ENCODE measurements around the gene SMAD3. TPM values are rescaled to one million over a fixed set of nuclear protein-coding genes. Genes with fewer than 3 reads are reported as not detected.
"Not testable (repeated sequence)": the region's sequence is repeated elsewhere in the genome, so short reads cannot be mapped to it uniquely, and the experiment has no call there.

The SMAD3 gene
- polyA plus RNA-seq, 5 donors, result 40.4 to 54.0 (median 46.2) TPM

DNA sequence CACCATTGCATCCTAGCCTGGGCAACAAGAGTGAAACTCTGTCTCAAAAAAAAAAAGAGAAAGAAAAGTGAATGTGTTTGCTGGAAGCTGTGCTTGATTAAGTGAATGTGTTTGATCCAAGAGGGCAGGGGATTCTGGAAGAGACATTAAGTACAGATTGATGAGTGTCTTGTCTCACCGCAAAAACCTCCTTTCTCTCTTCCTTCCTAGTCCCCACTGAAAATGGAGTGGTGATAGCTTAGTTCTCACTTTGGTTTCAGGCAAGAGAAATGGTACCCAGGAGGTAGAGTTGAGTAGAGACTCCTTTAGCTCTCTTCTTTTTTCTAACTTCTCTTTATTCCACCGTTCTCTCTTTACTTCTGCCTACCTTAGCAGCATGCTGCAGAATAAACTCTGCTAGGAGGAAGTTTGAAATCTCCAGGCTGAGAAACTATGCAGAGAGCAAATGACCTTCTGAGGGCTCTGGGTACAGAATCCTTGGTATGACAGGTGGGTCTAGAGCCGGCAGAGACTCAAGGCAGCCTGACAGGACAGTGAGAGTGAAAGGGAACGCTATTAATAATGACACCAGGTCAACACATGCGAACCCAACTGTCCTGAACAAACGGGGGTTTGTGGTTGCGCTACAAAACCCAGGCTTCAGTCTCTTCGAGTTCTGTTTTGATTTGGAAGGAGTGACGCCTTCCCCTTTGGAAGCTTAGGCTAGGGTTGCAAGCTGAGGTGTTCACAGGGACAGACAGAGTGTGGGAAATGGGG lies 74.9 kb downstream of the SMAD3 start:
- DNase-seq, result no peak

DNA sequence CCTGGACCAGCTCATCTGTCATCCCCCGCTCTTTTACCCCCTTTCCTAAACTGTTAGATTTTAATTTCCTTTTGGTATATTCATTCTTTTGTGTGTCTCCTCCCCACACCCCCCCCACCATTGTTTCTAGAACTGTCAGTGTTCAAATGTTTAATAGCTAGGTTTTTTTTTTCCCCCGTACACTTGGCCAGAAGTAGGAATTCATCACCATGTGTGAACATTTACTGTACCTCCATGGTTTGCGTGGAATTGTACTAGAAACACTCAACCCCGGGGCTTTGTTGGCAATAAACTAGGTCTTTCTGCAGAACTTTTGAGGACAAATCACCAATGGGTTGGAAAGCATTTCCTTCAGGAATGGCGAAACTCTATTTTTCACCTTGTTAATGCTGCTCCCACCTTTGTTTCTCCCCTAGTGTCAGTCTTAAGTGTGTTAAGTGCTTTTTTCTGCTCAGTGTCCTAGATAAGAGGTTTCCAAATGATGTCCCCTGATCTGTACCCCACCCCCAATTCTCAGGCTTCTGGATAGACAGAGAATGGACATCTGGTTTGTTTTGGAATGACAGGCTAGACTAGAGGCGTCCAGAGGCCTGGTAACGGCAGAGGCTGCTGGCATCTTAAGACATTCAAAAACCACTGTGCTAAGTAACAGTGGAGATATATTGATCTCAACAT lies 76.8 kb downstream of the SMAD3 start:
- no peak for DNase-seq

DNA sequence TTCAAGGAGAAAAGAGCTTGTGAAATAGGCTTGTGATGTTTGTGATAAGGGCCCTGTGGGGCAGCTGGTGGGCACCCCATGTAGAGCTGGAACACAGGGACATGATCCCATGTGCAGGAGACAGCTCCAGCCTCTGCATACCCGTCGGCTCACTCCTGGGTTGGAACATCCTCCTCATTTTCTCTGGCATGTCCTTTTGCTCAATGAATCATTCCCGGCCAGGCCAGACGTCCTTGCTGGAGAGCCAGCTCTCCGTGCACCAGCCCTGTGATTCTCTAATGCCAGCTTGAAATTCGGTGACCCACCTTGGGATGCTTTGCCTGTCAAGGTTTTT lies 77.3 kb downstream of the SMAD3 start:
- DNase-seq, result no peak

DNA sequence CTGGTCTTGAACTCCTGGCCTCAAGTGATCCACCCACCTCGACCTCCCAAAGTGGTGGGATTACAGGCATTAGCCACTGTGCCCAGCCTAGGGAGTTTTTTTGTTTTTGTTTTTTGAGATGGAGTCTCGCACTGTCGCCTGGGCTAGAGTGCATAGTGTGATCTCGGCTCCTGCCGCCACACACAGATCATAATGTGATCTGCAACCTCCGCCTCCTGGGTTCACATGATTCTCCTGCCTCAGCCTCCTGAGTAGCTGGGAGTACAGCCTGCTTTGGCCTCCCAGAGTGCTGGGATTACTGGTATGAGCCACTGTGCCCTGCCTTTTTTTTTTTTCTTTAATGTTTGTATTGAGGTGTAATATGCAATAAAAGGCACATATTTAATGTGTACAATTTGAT lies 78.2 kb downstream of the SMAD3 start:
- DNase-seq, result no peak

DNA sequence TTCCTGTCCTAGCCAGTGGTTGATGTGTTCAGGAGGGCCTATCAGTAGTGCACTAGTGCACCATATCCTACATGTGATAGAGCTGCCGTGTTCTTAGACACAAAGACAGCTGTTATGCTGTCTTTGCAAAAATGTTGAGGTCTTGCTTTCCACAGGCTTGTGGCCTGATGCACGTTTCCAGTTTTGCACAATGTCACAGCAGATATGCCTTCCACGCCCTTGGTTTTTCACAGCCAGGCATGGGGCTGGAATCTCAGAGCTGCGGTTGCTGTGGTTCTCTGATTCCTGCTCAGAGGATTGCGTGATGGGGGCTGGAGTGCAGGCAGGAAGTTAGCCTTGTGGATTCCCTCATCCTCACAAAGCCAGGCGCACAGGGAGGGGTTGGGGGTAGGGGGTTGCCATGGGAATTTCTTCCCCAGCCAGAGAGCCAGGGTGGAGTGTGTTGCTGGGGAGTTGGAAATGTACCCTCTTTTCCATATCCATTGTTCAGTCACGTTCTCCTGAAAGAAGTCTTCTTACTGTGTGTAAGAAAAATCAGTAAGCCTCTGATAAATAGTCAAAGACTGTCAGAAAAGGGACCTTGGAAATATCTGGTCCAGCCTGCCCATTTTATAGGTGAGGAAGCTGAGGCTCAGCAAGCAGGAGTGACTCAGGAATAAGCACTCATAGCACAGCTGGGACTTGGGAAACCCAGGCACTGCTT lies 79.4 kb downstream of the SMAD3 start:
- no peak for DNase-seq

DNA sequence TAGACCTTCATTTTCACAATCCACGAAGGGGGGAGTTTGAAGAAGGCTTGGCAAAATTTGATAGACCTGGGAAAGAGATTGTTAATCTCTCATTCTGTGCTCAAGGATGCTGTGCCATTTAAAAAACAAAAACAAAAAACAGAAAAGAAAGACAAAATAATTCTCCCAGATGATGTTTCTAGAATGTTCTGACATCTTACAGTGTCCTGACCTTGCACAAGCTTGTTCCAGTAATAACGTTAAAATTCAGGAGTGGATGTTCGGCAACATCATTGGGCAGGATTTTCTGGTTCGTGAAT lies 79.9 kb downstream of the SMAD3 start:
- no peak for DNase-seq

DNA sequence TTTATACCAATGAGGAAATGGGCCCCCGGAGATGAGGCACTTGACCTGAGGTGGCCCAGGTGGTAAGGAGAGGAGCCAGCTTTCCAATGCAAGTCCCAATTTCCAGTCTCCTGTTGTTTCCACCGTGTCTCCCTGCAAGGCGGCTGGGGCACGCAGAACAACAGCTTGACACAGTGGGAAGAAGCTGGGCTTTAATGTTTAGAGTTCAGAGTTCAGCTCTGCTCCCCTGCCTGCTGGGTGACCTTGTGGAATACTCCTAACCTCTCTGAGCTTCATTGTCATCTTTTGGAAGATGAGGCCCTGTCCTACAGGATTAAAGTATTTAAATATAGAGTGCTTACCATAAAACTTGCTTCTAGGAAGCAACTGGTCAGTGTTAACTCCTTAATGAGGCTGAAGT lies 80.3 kb downstream of the SMAD3 start:
- no peak for DNase-seq

DNA sequence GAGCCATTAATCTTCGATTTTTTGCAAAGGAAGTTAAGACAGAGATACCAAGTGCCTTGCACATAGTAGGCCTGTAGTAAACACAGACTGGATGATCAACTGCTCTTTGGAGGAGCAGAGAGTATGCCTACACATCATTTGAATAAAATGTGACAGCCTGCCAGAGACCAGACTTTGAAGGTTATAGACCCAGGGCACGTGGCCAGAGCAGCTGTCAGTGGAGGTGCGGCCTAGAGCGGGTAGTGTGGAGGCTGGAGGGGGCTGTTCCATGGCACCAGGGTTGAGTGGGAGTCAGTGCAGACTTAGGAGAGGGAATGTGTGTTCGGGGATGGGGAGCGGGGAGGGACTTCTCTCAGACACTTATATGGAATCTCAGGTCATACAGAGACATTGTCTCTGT lies 80.8 kb downstream of the SMAD3 start:
- DNase-seq, result no peak

DNA sequence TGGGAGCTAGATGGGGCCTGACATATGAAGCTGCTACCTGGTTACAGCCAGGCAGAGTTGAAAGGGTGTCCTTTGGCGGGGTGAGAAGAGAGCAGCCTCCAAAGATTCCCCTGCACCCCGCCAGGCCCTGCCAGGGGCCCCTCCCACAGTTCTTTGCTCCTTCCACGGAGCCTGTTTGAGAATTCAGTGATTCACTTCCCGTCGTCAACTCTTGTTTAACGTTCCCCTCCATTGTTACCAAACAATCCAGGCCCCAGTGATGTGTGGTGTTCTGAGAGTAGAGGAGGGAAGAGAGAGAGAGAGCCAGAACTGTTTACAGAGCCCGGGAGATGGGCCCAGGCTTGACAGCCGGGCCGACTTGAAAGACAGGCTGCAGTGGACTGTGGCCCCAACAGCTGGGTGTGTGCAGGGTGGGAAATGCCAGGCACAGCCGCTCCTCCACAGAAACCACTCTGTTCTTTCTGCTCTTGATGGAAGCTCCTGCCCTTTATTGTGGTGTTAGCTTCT lies 81.5 kb downstream of the SMAD3 start:
- peak in 1 of 2 donors; percentile 33 for DNase-seq

DNA sequence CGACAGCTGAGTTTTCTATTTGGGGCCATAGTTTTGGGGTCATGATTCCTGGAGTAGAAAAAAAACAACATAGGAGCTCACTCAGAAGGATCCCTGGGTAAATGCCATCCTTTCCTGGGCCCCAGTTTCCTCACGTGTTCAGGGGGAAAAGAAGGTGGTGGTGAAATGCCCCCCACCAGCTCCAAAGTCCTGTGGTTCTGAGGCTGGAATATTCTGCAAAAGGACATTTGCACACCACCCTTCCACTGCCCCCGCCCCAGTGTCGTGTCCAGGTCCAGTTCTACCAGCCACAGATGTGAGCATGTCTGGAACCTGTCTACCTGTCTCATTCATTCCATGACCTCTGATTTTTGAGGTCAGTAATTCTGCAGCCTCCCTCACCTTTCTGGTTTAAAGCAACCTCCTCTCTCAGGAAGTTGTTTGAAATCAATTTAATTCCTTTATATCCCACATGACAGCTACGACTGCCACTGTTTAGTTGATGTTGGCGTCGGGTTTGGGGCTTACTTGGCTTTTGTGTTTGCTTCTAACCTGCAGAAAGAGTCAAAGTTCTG lies 82.1 kb downstream of the SMAD3 start:
- DNase-seq, result no peak

DNA sequence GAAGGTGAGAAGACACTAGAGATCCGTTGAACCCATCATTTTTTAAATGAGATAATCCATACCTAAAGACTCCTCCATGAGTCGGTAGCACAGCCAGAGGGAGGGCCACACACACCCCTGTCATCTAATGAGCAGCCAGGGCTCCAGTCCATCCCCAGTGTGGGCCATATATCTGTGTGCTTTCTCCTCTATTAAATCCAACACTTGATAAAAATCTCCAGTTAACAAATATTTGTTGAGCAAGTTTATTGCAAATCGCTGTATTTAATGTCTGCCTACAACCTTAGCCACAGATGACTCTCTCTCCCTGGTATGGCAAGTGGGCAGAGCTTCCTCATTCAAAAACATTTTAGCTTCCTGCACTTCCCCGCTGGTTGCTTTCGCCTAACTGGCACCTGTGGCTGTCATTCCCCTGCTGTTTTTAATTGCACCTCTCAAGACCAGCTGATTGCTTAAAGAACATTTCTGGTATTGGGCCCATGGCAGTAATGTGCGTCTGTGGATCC lies 82.8 kb downstream of the SMAD3 start:
- no peak for DNase-seq

DNA sequence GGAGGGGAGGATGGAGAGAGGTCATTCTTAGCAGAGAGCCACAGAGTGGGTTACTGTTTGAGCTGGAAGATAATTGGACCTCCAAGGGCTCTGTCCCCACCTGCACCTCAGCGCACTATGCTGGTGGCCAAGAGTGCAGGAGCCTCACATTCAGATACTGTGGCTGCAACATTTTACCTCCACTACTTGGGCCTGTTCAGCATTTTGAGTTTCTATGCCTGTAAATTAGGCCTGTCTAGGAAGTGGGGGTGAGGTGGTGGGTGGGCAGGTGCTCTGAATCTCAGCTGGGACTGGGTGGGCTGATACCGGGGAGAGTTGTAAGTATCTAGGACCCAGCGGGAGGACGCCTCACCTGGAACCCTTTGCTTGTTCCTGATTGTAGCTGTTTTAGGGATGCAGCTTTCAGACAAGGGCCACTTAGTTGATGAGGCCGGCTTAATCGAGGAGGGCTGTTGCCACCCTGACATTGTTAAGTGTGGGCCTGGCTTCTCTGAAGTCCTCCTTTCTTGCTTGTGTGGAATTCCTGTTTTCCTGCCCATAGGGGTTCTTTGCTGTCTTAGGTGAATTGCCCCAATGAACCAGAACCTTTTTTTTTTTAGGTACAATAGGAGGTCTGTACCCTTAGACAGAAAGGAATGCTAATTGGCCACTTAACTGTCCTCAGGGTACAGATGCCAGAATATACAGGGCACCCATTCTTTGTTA lies 83.8 kb downstream of the SMAD3 start:
- no peak for DNase-seq

DNA sequence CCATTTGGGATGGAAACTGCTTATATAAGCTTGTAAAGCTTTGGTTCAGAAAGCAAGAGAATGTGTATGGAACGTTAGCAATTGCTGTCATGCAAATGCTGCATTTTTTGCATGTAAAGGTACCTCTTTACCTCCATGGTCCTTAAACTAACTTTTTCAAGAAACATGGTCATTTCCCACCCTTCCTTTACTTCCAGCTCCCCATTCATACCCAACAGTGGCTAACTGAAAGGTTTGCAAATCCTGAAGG lies 84.3 kb downstream of the SMAD3 start:
- DNase-seq, result no peak

DNA sequence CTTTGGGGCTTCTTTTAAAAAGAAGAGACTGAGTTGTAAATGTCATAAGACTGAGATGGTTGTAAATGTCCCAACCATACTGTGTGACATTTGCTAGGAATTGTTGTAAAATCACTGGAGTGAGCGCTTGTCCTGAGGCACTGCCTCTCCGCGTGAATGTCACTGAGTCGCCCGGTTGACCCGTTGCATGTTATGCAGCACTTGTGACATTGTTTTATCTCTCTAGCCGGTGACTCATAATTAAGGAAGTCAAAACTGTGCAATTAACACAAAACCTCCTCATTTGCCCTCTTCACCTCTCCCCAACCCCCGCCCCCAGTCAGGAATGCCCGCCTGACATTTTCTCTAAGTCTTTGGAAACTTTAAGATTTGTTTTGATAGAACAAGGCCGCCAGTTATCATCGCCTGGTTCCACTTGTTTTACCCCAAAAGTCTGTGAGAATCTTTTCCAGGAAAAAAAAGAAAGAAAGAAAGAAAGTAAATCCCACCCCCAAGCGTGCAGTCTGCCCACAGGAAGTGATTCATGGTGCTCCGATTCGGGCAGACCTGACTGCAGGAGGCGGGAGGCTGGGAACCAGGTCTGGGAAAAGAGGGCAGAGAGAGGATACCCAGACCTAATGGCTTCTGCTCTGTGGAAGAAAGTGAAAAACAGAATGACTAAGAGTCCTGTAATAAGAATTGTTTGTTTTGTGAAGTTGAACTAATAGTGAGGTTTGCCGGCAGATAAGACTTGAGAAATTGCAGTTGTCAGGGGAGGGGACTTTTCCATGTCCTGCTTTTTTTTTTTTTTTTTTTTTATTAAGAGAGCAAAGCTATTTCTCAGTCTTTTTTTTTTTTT lies 84.8 kb downstream of the SMAD3 start:
- DNase-seq, result no peak

DNA sequence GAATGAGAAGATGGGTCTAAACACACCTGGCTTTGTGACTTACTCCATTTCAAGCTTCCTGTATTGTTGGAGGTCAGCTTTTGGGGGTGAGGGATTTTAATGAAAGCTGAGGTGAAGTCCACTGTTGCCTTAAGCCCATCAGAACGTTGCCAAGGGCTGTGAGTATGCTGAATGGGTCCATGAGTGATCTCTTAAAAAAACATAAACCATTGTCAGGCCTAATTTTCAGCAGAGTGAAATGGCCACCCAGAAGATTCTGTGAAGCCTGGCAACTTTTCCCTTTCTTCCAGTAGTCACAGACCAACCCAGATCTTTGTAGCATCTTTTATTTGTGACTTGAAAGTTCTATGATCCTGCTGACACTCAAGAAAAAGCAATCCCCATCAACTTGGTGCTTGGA lies 87.0 kb downstream of the SMAD3 start:
- DNase-seq, result no peak

DNA sequence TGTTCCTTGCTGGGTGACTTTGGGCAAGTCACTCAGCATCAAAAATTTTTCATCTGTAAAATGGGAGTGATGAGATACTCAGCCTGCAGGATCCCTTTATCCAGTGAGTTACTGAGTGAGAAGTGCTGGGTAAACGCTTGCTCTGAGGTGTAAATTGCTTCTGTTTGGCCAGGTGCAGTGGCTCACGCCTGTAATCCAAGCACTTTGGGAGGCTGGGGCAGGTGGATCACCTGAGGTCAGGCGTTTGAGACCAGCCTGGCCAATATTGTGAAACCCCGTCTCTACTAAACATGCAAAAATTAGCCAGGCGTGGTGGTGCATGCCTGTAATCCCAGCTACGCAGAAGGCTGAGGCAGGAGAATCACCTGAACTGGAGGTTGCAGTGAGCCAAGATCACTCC lies 87.6 kb downstream of the SMAD3 start:
- not testable (repeated sequence) for DNase-seq

DNA sequence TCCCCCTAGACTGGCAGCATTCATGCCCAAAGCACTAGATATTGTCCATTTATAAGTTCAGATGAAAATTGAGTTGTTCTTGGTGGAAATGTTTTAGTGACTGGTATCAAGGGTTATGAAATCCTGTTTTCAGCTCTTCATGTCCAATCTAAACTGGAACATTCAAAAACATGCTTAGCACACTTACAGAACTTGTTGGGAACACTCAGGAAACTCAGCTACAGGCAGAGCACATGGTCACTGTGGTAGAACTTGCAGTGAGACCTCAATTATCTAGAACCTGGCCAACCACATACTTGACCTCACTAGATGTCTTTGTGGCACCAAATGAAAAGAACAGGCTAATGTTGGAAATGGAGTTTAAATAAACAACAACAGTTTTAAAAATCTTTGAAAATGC lies 88.8 kb downstream of the SMAD3 start:
- DNase-seq, result no peak

DNA sequence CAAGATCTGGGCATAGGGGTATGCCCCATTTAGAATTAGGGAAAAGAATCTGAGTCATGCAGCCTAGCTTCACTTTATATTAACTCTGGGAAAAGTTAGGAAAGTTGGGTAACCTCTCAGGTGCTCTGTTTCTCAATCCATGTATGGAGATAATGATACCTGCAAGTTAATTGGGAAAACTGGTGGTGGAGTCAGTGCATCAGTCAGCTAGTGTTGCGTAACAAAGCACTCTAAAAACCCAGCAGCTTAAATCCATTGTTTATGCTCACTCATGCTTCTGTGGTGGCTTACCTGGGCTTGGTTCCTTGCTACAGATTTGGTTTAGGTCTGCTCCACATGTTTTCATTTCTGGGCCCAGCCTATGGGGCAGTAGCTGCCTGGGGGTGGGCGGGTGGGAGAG lies 91.0 kb downstream of the SMAD3 start:
- DNase-seq, result no peak

DNA sequence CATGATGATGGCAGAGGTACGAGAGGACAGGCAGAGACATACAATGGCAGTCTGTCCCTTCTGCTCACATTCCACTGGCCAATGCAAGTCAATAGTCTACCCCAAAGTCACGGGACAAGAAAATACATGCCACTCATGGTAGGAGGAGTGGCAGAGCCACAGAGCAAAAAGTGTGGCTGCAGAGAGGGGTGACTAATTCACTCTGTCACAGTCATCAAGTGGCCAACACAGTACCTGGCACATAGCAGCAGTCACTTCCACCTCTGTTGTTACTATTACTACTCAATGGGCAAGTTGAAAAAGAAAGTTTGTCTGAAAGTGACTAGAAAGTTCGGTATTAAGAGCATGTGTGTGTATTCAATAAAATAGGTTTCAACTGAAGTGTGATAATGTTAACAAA lies 91.4 kb downstream of the SMAD3 start:
- DNase-seq, result no peak

DNA sequence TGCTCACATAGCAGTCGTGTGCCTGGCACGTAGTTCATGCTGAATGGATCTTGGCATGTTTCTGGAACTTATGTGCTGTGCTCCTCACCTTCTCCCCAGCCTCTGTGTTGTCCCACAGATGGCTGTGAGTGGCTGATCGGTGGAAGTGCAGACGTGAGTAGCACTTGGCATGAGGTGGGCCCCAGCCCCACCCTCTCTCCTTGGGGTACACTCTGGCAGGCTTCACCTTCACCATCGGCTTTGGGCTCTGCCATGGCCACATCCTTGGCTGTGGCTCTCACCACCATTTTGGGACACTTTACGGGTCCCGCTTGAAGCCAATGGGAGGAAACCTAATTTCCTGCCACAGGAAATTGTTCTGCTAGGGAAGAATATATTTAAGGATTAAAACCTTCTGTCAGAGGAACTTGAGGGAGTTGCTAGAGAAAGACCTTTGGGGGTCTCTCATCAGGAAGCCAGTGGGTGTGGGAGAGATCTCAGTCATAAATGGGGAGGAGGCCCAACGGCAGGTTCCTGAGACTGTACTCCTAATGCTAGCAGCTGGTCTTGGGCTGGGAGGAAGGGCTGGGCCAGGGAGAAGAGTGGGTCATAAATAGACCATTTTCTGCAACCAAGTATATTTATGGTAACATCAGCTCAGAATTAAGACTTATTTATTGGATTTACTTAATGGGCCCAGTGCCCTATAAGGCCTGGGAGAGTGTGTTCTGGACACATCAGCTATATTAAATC lies 92.3 kb downstream of the SMAD3 start:
- DNase-seq, result no peak

DNA sequence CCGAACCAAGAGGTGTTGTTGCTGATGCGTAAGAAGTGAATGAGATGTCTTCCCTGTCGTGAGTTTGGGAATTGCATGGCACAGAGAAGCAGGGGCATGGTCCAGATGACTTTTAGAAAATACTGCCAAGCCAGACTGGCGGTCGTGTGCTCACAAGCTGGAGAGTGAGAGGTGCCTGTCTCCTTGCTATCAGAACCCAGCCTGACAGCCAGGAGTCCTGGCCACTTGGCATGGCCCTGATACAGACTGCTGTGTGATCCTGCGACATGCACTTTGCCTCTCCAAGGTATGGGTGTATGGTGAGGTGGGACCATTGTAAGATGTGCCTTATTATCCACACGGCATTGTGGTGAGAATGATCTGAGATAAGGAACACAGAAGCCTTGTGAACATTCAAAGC lies 93.0 kb downstream of the SMAD3 start:
- no peak for DNase-seq
